GM12891 (cell line): Measurements from ENCODE around the gene CEBPG.

ENCODE experiments used
- POLR2A ChIP-seq: IDR thresholded peaks from 2 replicates; pipeline ENCODE4 v1.6.1; 2011; ENCODE audit warnings: low read depth, low read length, control low read depth
- POLR2AphosphoS5 ChIP-seq: IDR thresholded peaks from 2 replicates; pipeline ENCODE4 v1.6.1; 2011; ENCODE audit warnings: low read depth, low read length, control low read depth
- SPI1 ChIP-seq: IDR thresholded peaks from 2 replicates; pipeline ENCODE4 v1.6.1; 2011; ENCODE audit warnings: low read depth, low read length, control low read depth
- TAF1 ChIP-seq: IDR thresholded peaks from 2 replicates; pipeline ENCODE4 v1.6.1; 2011; ENCODE audit warnings: low read depth, low read length, control low read depth

DNA sequence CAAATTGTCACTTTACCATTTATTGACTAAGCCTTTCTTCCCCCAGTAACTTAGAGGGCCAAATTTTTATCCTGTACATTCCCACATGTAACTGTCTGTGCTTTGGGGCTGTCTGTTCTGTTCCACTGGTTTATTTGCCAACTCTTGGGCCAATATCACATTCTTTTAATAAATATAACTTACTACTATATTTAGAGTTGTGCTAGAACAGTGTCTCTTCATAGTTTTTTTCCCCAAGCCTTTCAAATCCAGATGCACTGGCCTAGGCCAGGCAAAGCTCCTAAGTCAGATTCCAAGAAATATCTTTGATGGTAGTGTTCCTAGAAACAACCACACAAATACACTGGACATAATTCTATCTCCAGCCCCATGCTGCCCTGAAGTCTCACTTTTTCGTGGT is 16.0 kb upstream of the CEBPG start:
- TF ChIP-seq TAF1 (no peak), POLR2AphosphoS5 (no peak), POLR2A (no peak), SPI1 (no peak)
